Gastroesophageal sphincter (tissue), 3 donors: ENCODE data around the gene AMPD3.

Experiments
- EP300 ChIP-seq: sonication (generic); formaldehyde crosslinking; IDR thresholded peaks from one replicate; pipeline ENCODE4 v1.6.1; 2017; ENCODE audit warnings: antibody characterized with exemption, mild to moderate bottlenecking
- POLR2A ChIP-seq, 2 donors: fragments of 450-650 bp; IDR thresholded peaks; one replicate each; pipeline ENCODE4 v1.6.1; 2017; ENCODE audit warnings: antibody characterized with exemption in 2 of 2, mild to moderate bottlenecking in 2 of 2, moderate library complexity in 1 of 2
- POLR2AphosphoS5 ChIP-seq: sonication (generic); formaldehyde crosslinking; IDR thresholded peaks from one replicate; pipeline ENCODE4 v1.6.1; 2017; ENCODE audit warnings: antibody characterized with exemption
- TF ChIP-seq, protein P1 (sequence below), 4 experiments: fragments of 200-600 bp in 2 of 4; fragments of 450-650 bp in 2 of 4; sonication (generic) in 1 of 4; IDR thresholded peaks; one replicate each; pipeline ENCODE4 v1.5.1; 2017 to 2019; ENCODE audit warnings: antibody characterized with exemption in 4 of 4, mild to moderate bottlenecking in 2 of 4, moderate library complexity in 2 of 4

DNA sequence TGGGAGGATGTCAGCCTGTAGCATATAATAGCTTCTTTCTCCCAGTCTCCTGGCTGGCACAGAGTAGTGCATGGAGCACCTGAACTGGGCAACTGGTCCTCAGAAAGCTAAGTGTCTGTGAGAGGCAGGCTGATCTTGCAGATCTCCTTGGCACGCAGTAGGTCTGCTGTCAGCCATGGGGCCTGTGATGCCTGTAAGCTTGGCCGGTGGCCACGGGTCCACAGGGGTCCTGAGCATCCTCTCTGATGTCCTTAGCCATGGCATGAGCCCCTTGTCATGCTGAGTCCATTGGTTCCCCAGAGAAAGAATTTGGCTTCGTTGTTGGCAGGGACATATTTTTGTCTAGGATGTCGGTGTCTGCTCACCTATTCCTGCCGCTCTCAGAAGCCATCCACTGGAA lies 25.0 kb downstream of the AMPD3 start:
- TF ChIP-seq, protein P1, sequence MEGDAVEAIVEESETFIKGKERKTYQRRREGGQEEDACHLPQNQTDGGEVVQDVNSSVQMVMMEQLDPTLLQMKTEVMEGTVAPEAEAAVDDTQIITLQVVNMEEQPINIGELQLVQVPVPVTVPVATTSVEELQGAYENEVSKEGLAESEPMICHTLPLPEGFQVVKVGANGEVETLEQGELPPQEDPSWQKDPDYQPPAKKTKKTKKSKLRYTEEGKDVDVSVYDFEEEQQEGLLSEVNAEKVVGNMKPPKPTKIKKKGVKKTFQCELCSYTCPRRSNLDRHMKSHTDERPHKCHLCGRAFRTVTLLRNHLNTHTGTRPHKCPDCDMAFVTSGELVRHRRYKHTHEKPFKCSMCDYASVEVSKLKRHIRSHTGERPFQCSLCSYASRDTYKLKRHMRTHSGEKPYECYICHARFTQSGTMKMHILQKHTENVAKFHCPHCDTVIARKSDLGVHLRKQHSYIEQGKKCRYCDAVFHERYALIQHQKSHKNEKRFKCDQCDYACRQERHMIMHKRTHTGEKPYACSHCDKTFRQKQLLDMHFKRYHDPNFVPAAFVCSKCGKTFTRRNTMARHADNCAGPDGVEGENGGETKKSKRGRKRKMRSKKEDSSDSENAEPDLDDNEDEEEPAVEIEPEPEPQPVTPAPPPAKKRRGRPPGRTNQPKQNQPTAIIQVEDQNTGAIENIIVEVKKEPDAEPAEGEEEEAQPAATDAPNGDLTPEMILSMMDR (IDR thresholded peaks at IDR 0.05) = no peak
- no peak for TF ChIP-seq POLR2A (IDR thresholded peaks at IDR 0.05)
- TF ChIP-seq EP300 = no peak
- no peak for TF ChIP-seq POLR2AphosphoS5
